HG03103 (cell line): ENCODE data around the gene CASP14.
"Not testable (repeated sequence)": the region's sequence is repeated elsewhere in the genome, so short reads cannot be mapped to it uniquely, and the experiment has no call there.

Experiments used
- ATAC-seq: cut with Tn5 transposase; IDR thresholded peaks from one replicate; pipeline ENCODE4 v1.9.1; 2021; ENCODE audit warnings: low read depth; ENCODE audit not compliant: unreplicated experiment

CASP14 gene

GRCh38 chr19:15048885-15049541 is at the start of gene CASP14:
TSS of gene CASP14 (plus strand) at chr19:15049480. CDS start at chr19:15052252, 2,772 bp downstream.
- no peak for ATAC-seq

- no peak for ATAC-seq
Observed at GRCh38 chr19:15008308-15008707, 41.0 kb upstream of the CASP14 start.

- ATAC-seq, result no peak
Observed at GRCh38 chr19:15010501-15011300, 38.6 kb upstream of the CASP14 start.

- no peak for ATAC-seq
Observed at GRCh38 chr19:15014579-15014978, 34.7 kb upstream of the CASP14 start.

- ATAC-seq, result no peak
Observed at GRCh38 chr19:15015946-15016542, 33.2 kb upstream of the CASP14 start.

GRCh38 chr19:15018836-15019235 is 30.4 kb upstream of the CASP14 start:
- ATAC-seq, result not testable (repeated sequence)

GRCh38 chr19:15021286-15022007 is 27.8 kb upstream of the CASP14 start:
- no peak for ATAC-seq

- ATAC-seq, result no peak
Observed at GRCh38 chr19:15022752-15023151, 26.5 kb upstream of the CASP14 start.

GRCh38 chr19:15025217-15025616 is 24.1 kb upstream of the CASP14 start:
- ATAC-seq, result no peak

GRCh38 chr19:15028490-15028889 is 20.8 kb upstream of the CASP14 start:
- no peak for ATAC-seq

- ATAC-seq, result no peak
Observed at GRCh38 chr19:15031675-15032074, 17.6 kb upstream of the CASP14 start.

GRCh38 chr19:15035795-15036311 is 13.4 kb upstream of the CASP14 start:
- no peak for ATAC-seq

GRCh38 chr19:15037586-15037985 is 11.7 kb upstream of the CASP14 start:
- no peak for ATAC-seq

GRCh38 chr19:15038294-15038693 is 11.0 kb upstream of the CASP14 start:
- ATAC-seq, result no peak

GRCh38 chr19:15042003-15042402 is 7.3 kb upstream of the CASP14 start:
- ATAC-seq, result no peak

GRCh38 chr19:15042826-15043225 is 6.5 kb upstream of the CASP14 start:
- ATAC-seq, result no peak

- no peak for ATAC-seq
Observed at GRCh38 chr19:15045506-15045905, 3.8 kb upstream of the CASP14 start.

- ATAC-seq, result no peak
Observed at GRCh38 chr19:15047680-15048079, 1.6 kb upstream of the CASP14 start.

- no peak for ATAC-seq
Observed at GRCh38 chr19:15048128-15048527, 1.2 kb upstream of the CASP14 start.

- ATAC-seq, result no peak
Observed at GRCh38 chr19:15050639-15051038, 1.4 kb downstream of the CASP14 start.

GRCh38 chr19:15062036-15062435 is 12.8 kb downstream of the CASP14 start:
- no peak for ATAC-seq
